ENCODE data around the gene TCEA2.

TCEA2 gene

DNA sequence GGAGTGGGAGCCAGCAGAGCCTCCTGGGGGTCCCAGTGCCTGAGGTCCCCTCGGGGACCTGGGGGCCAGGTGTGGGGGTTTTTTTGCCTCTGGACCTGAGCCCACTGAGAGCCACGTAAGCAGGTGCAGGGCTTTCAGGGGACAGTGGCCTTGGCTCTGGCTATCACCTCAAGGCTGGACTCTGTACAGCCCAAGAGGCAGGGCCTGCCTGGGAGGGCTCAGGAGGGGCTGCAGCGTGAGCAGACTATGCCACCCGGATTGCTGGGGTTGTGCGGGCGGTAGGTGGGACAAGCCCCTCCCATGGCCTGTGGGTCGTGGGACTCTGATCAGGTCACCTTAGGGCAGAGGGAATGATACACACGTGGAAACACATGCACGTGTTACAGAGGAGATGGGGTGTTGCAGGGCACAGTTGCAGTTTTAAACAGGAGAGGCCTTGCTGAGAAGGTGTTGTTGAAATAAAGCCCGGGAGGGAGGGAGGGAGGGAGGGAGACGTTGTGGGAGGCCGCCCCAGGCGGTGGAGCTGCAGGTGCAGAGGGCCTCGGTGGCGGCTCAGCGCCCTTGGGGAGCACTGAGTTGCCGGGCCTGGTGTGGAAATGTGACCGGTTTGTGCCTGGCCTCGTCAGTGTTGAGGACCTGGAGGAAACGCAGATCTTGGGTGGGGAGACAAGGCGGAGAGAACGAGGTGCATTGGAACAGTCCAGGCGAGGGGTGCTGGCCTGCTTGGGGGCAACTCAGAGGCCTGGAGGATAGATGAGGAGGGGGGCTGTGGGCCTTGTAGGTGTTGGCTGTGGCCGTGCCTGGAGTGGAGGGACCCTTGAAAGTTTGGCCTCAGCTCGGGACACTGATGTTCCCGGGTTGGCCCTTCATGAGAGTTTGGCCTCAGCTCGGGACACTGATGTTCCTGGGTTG lies 2.3 kb downstream of the TCEA2 start:
- no peak for DNase-seq (ENCODE audit: low read depth)

DNA sequence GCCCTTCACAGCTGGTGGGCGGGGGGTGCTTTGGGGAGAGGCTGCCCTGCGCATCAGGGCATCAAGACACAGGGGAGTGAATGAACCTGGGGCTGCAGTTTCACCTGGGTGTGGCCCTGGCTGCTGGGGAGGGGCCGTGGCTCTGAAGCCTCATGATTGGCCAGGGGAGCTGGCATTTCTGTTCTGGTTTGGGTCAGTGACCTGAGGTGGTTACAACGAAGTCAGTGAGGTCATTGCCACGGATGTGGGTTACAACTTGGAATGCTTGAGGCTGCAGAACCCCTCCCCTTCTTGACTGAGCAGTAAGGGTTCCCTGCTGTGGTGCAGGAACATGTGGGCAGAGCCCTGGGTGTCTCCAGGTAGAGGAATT lies 3.0 kb downstream of the TCEA2 start:
- DNase-seq (ENCODE audit: low read depth), result peak; percentile 92

DNA sequence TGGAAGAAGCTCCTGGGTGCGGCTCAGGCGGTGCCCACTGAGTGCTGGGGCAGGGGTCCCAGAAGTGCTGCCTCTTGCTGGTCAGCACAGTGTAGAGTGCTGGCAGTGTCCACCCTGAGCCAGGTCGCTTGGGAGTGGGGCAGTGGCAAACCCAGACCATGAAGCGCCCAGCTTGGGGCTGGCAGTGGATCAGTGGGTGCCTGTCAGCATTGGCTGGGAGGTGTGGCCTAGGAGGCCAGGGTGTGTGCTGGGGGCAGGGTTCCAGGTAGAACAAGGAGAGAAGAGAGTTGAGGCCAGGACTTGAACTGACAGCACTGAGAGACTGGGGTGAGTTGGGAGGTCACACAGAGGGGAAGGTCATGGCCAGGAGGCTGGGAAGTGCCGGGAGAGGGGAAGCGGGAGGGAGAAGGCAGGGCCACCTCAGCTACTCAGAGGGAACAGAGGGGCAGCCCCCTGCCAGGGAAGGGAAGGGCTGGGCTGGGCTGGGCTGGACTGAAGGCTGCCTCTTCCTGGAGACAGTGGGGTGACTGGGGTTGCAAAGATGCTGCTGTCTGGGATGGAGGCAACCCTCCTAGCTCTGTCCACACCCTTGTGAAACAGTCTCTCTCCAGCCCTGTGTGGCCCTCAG lies 4.1 kb downstream of the TCEA2 start:
- no peak for DNase-seq (ENCODE audit: low read depth)

DNA sequence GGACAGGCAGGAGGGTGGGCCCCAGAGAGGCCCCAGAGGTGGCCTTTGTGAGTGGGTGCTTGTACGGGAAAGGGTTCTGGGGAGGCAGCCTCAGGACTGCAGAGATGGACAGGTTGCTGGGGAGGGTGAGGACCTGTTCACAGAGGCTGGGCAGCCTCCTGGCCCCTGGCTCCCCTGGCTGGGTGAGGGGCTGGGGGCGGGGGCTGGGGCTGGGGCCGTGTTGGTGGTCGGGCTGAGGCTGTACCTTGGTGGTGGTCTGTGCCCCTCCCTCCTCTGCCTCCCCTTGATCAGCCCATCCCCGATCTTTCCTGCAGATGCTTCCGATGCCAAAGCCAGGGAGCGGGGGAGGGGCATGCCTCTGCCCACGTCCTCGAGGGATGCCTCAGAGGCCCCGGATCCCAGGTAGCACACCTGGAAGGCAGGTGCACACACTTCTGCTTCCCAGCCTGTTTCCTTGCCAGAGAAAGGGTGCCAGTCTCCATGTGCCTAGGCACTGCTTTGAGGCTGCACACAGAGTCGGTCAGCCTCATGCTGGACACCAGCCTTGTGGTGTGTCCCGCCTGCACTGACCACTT lies 4.8 kb downstream of the TCEA2 start:
- DNase-seq (ENCODE audit: low read depth), result no peak

DNA sequence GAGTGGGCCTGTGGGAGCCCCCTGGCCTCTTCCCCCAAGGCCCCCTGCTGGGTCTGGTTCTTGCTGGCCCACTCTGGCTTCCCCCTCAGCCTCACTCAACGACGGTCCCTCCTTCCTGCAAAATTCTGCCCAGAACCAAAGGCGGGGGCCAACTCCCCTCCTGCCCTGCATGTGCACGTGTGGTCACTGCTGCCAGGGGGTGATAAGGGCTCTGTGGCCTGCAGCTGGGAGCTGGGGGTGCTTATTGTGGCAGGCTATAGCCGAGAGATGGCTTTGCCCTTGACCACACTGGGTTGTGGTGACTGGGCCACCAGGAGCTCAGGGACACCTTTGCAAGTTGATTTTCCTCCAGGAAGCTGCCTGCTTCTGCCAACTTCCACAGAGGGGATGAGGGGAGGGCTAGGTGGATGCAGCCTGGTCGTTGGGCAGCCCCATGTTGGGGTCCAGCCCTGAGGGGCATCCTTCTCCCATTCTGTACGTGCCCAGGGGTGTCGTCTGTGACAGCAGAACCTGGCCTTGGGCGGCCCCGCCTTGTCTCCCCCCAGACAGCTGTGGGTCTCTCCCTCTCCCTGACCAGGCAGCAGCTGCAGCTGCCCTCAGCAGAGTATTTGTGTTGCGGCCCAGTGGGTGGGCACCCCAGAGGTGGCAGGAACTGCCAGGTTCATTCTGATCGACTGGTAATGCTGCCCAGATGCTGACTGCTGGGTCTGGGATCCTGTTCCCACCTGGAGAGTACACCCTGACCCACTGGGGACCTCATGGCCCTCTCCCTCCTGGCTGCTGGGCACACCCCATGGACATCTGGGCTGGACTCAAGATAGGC lies 5.6 kb downstream of the TCEA2 start:
- DNase-seq (ENCODE audit: low read depth), result no peak

DNA sequence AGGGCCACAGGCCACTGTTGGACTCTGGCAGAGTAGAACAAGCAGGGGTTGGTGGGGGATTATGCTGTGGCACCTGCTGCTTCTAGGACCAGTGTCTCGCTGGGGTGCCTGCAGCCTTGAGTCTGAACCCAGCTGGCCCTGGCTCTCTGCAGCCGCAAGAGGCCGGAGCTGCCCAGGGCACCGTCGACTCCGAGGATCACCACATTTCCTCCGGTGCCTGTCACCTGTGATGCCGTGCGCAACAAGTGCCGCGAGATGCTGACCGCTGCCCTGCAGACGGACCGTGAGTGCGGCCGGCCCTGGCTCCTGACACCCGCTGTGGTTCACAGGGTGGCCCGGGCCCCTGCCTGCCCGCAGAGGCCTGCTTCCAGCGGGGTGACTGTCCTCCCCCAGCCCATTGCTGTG lies 6.2 kb downstream of the TCEA2 start:
- no peak for DNase-seq (ENCODE audit: low read depth)

DNA sequence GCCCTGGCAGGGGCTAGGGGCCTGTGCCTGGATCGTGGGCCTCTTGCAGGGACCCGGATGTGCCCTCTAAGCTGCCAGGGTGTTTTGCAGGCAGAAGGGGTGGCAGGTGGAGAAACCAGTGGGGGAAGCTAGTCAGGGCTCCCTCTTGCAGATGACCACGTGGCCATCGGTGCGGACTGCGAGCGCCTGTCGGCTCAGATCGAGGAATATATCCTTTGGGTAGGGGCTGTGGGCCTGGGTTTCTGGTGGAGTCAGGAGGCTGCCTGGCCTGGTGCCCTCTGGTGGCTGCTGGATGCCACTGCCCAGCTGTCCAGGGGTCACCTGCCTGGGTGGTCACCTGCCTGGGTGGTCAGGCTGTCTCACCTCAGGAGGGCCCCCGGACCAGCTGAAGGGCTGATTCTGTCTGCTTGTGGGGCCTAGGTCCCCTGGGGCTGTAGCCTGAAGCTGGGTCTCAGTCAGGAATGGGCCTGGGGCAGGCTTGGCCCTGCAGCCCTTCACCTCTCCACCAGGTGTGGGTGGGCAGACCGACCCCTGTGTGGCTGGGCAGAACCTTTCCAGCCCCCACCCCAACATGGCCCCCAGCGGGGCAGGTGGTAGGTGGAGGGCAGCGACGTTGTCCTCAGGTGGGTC lies 6.7 kb downstream of the TCEA2 start:
- DNase-seq (ENCODE audit: low read depth), result no peak

- DNase-seq (ENCODE audit: low read depth), result no peak
Observed at GRCh38 chr20:64070244-64070993, 7.4 kb downstream of the TCEA2 start.

- DNase-seq (ENCODE audit: low read depth), result no peak
Observed at GRCh38 chr20:64071341-64072332, 8.6 kb downstream of the TCEA2 start.

DNA sequence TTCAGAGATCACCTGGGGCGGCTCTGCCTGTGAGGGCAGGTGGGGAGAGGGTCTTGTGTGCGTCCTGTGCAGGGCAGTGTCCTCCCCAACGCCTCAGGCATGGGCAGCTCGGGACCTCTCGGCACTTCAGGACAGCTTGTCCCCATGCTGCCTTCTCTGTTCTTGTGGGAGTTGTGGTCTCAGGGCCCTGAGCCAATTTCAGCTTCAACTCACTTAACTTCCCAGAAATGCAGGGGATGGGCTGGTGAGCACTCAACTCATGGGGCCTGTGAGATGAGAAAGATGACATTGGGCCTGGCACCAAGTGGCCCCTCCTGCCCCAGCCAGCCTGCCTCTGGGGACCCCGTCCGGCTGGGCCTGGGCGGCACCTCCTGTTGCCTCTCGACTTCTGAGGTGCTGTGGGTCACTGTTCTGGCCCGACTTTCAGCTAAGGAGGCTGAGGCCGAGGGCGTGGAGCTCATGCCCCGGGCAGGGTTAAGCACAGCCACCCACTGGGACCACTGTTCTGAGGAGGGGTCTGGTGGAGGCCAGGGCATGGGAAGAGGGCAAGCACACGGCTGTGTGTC lies 9.6 kb downstream of the TCEA2 start:
- DNase-seq (ENCODE audit: low read depth), result no peak

GRCh38 chr20:64073476-64074183 lies 10.6 kb downstream of the TCEA2 start:
- no peak for DNase-seq (ENCODE audit: low read depth)

- no peak for DNase-seq (ENCODE audit: low read depth)
Observed at GRCh38 chr20:64074184-64074789, 11.3 kb downstream of the TCEA2 start.

- DNase-seq (ENCODE audit: low read depth), result no peak
Observed at GRCh38 chr20:64074963-64075362, 12.0 kb downstream of the TCEA2 start.

DNA sequence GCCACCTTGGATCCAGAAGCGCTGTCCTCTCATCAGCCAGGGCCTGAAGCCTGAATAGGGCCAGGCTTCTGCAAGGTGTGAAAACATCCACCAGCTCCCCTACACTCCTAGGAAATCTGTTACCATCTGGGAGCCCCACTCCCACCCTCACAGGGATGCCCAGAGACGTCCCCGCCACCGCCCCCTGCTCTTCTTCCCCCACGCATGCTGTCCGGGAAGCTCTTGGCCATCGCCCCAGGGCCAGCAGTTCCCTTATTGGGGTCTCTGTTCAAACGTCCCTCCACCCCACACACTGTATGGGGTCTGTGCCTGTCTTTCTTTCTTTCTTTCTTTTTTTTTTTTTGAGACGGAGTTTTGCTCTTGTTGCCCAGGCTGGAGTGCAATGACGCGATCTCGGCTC lies 12.6 kb downstream of the TCEA2 start:
- no peak for DNase-seq (ENCODE audit: low read depth)

GRCh38 chr20:64076061-64076997 lies 13.3 kb downstream of the TCEA2 start:
- DNase-seq (ENCODE audit: low read depth), result no peak

DNA sequence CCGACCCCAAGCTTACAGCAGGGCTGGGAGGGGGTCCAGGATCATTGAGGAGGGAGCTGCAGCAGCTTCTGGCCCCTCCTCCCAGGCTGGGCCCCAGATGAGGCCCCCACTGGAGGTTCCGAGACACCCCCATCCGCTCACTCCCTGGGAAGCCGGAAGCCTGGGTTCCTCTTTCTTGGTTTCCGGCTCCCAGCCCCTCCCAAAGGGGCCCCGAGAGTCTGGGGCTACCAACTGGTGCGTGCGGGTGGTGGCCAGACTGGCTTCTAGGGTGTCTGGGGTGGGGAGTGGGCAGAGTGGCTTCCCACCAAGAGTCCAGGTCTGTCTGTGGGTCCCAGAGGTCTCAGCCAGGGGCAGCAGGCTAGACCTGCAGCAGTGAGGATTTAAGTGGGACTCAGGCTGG lies 14.1 kb downstream of the TCEA2 start:
- no peak for DNase-seq (ENCODE audit: low read depth)

DNA sequence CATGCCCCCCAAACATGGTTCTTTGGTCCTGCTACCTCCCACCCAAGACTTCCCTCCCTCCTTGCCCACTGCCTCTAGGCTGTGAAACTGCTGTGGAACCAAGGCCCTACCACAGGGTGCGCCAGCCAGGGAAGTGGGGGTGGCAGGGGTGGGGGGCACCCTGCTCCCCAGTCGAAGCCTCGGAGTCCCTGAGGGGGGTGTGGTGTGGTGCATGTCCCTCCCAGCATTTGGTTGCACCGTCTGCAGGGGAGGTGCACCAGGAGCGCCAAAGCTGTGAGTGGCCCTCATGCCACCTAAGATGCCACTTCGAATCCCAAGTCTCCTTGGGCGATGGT lies 14.5 kb downstream of the TCEA2 start:
- DNase-seq (ENCODE audit: low read depth), result no peak

All from HS-5 (cell line).